Measurements from ENCODE around the gene HPGDS. TPM values are rescaled to one million over a fixed set of nuclear protein-coding genes. Genes with fewer than 3 reads are reported as not detected.

Gene HPGDS
- total and polyA plus RNA-seq, 4 donors, result 0.08 to 4.9 (median 0.18) TPM

- H3K4me3 ChIP-seq (ENCODE audit: low read depth in 1 of 3, low read length in 3 of 3), result no peak overlapping the region
- H3K9me3 ChIP-seq (ENCODE audit: control insufficient read depth in 4 of 4, low read length in 3 of 4), result no peaks in the 10 kb centered on the region
- H3K36me3 ChIP-seq (ENCODE audit: control insufficient read depth in 4 of 4, insufficient read depth in 3 of 4, low read depth in 1 of 4, low read length in 3 of 4), result no peaks in the 10 kb centered on the region
- H3K9ac ChIP-seq (ENCODE audit: low read depth in 1 of 2, low read length in 2 of 2), result no peak overlapping the region
- no peak overlapping the region for H3K27ac ChIP-seq (ENCODE audit: low read depth in 1 of 2, low read length in 2 of 2)
- 93% methylated on average over 3 of the region's 3 CpGs for WGBS
- no peaks in the 10 kb centered on the region for H3K27me3 ChIP-seq (ENCODE audit: control insufficient read depth in 4 of 4, insufficient read depth in 4 of 4, low read length in 3 of 4)
- no peaks in the 10 kb centered on the region for H3K4me1 ChIP-seq (ENCODE audit: control insufficient read depth in 4 of 4, insufficient read depth in 4 of 4, low read length in 3 of 4)
- DNase-seq (ENCODE audit: low spot score), result no peak
- TF ChIP-seq YY1 (IDR thresholded peaks at IDR 0.05) (no peak), GABPA (IDR thresholded peaks at IDR 0.05 in 1 of 2, conservative IDR thresholded peaks at IDR 0.05 in 1 of 2) (no peak), JUND (IDR thresholded peaks at IDR 0.05) (no peak), SP1 (IDR thresholded peaks at IDR 0.05) (no peak)
- TF ChIP-seq, protein P1, sequence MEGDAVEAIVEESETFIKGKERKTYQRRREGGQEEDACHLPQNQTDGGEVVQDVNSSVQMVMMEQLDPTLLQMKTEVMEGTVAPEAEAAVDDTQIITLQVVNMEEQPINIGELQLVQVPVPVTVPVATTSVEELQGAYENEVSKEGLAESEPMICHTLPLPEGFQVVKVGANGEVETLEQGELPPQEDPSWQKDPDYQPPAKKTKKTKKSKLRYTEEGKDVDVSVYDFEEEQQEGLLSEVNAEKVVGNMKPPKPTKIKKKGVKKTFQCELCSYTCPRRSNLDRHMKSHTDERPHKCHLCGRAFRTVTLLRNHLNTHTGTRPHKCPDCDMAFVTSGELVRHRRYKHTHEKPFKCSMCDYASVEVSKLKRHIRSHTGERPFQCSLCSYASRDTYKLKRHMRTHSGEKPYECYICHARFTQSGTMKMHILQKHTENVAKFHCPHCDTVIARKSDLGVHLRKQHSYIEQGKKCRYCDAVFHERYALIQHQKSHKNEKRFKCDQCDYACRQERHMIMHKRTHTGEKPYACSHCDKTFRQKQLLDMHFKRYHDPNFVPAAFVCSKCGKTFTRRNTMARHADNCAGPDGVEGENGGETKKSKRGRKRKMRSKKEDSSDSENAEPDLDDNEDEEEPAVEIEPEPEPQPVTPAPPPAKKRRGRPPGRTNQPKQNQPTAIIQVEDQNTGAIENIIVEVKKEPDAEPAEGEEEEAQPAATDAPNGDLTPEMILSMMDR (IDR thresholded peaks at IDR 0.05; ENCODE audit: low read depth, low read length, missing input control), result no peak
Measured at GRCh38 chr4:94341481-94342370, 910 bp downstream of the HPGDS start.

DNA sequence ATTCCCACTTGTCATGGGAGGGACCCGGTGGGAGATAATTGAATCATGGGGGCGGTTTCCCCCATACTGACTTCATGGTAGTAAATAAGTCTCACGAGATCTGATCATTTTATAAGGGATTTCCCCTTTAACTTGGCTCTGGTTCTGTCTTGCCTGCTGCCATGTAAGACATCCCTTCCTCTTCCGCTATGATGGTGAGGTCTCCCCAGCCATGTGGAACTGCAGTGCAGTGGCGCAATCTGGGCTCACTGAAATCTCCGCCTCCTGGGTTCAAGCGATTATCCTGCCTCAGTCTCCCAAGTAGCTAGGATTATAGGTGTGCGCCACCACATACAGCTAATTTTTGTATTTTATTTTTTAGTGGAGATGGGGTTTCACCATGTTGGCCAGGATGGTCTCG lies 2.9 kb downstream of the HPGDS start:
- Histone ChIP-seq H3K4me1 (ENCODE audit: control insufficient read depth in 4 of 4, insufficient read depth in 4 of 4, low read length in 3 of 4) (no peaks in the 10 kb centered on the region), H3K27ac (ENCODE audit: low read depth in 1 of 2, low read length in 2 of 2) (no peak overlapping the region), H3K9ac (ENCODE audit: low read depth in 1 of 2, low read length in 2 of 2) (no peak overlapping the region), H3K9me3 (ENCODE audit: control insufficient read depth in 4 of 4, low read length in 3 of 4) (no peaks in the 10 kb centered on the region), H3K36me3 (ENCODE audit: control insufficient read depth in 4 of 4, insufficient read depth in 3 of 4, low read depth in 1 of 4, low read length in 3 of 4) (no peaks in the 10 kb centered on the region), H3K27me3 (ENCODE audit: control insufficient read depth in 4 of 4, insufficient read depth in 4 of 4, low read length in 3 of 4) (no peaks in the 10 kb centered on the region), H3K4me3 (ENCODE audit: low read depth in 1 of 3, low read length in 3 of 3) (no peak overlapping the region)
- TF ChIP-seq, protein P2, sequence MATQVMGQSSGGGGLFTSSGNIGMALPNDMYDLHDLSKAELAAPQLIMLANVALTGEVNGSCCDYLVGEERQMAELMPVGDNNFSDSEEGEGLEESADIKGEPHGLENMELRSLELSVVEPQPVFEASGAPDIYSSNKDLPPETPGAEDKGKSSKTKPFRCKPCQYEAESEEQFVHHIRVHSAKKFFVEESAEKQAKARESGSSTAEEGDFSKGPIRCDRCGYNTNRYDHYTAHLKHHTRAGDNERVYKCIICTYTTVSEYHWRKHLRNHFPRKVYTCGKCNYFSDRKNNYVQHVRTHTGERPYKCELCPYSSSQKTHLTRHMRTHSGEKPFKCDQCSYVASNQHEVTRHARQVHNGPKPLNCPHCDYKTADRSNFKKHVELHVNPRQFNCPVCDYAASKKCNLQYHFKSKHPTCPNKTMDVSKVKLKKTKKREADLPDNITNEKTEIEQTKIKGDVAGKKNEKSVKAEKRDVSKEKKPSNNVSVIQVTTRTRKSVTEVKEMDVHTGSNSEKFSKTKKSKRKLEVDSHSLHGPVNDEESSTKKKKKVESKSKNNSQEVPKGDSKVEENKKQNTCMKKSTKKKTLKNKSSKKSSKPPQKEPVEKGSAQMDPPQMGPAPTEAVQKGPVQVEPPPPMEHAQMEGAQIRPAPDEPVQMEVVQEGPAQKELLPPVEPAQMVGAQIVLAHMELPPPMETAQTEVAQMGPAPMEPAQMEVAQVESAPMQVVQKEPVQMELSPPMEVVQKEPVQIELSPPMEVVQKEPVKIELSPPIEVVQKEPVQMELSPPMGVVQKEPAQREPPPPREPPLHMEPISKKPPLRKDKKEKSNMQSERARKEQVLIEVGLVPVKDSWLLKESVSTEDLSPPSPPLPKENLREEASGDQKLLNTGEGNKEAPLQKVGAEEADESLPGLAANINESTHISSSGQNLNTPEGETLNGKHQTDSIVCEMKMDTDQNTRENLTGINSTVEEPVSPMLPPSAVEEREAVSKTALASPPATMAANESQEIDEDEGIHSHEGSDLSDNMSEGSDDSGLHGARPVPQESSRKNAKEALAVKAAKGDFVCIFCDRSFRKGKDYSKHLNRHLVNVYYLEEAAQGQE (IDR thresholded peaks at IDR 0.05), result no peak
- no peak for TF ChIP-seq MAX (IDR thresholded peaks at IDR 0.05)
- TF ChIP-seq, protein P1 (IDR thresholded peaks at IDR 0.05; ENCODE audit: low read depth, low read length, missing input control), result no peak
- no peak for TF ChIP-seq SP1 (IDR thresholded peaks at IDR 0.05)
- TF ChIP-seq YY1 (IDR thresholded peaks at IDR 0.05), result no peak
- no peak for TF ChIP-seq GABPA (IDR thresholded peaks at IDR 0.05 in 1 of 2, conservative IDR thresholded peaks at IDR 0.05 in 1 of 2)
- TF ChIP-seq FOXA1 (IDR thresholded peaks at IDR 0.05), result no peak
- TF ChIP-seq, protein P3, sequence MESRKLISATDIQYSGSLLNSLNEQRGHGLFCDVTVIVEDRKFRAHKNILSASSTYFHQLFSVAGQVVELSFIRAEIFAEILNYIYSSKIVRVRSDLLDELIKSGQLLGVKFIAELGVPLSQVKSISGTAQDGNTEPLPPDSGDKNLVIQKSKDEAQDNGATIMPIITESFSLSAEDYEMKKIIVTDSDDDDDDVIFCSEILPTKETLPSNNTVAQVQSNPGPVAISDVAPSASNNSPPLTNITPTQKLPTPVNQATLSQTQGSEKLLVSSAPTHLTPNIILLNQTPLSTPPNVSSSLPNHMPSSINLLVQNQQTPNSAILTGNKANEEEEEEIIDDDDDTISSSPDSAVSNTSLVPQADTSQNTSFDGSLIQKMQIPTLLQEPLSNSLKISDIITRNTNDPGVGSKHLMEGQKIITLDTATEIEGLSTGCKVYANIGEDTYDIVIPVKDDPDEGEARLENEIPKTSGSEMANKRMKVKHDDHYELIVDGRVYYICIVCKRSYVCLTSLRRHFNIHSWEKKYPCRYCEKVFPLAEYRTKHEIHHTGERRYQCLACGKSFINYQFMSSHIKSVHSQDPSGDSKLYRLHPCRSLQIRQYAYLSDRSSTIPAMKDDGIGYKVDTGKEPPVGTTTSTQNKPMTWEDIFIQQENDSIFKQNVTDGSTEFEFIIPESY (IDR thresholded peaks at IDR 0.05), result no peak
- TF ChIP-seq RXRA (IDR thresholded peaks at IDR 0.05), result no peak
- no peak for TF ChIP-seq EGR1 (IDR thresholded peaks at IDR 0.05; ENCODE audit: low read depth in 2 of 2)
- TF ChIP-seq HNF4G (IDR thresholded peaks at IDR 0.05), result no peak
- TF ChIP-seq RAD21 (IDR thresholded peaks at IDR 0.05), result no peak
- no peak for TF ChIP-seq ATF3 (IDR thresholded peaks at IDR 0.05)
- TF ChIP-seq JUND (IDR thresholded peaks at IDR 0.05), result no peak
- no peak for TF ChIP-seq TAF1 (conservative IDR thresholded peaks at IDR 0.05)
- no peak for TF ChIP-seq NR2F2 (IDR thresholded peaks at IDR 0.05)
- no peak for TF ChIP-seq HNF4A (conservative IDR thresholded peaks at IDR 0.05)
- no peak for TF ChIP-seq FOXA2 (IDR thresholded peaks at IDR 0.05)
- DNase-seq (ENCODE audit: low spot score), result no peak
- 82% methylated on average over 9 of the region's 9 CpGs for WGBS

Data from liver (tissue), 9 donors.